IPS-NIHi7 (cell line): ENCODE data around the gene TIMD4.
A peak's percentile ranks its signal among the peaks of the same experiment; 100 is the strongest.

Source experiments
- DNase-seq: peaks from one replicate; pipeline ENCODE4 v3.0.0; 2012; ENCODE audit warnings: mixed read lengths; ENCODE audit errors: extremely low spot score

Gene TIMD4

GRCh38 chr5:156922207-156922792 is 40.7 kb downstream of the TIMD4 start:
- no peak for DNase-seq

GRCh38 chr5:156920861-156921431 is 42.1 kb downstream of the TIMD4 start:
- no peak for DNase-seq

GRCh38 chr5:156920042-156920860 is 42.8 kb downstream of the TIMD4 start:
- no peak for DNase-seq

GRCh38 chr5:156918311-156918845 is 44.6 kb downstream of the TIMD4 start:
- DNase-seq: no peak

GRCh38 chr5:156914371-156914737 is 48.7 kb downstream of the TIMD4 start:
- DNase-seq: no peak

GRCh38 chr5:156913719-156914370 is 49.2 kb downstream of the TIMD4 start:
- DNase-seq: peak; percentile 68

- DNase-seq: no peak
Measured at GRCh38 chr5:156913355-156913718, 49.7 kb downstream of the TIMD4 start.

GRCh38 chr5:156912869-156913268 is 50.2 kb downstream of the TIMD4 start:
- no peak for DNase-seq

GRCh38 chr5:156909180-156909579 is 53.8 kb downstream of the TIMD4 start:
- DNase-seq: no peak

GRCh38 chr5:156907667-156908066 is 55.4 kb downstream of the TIMD4 start:
- DNase-seq: no peak

GRCh38 chr5:156906807-156907206 is 56.2 kb downstream of the TIMD4 start:
- DNase-seq: no peak

GRCh38 chr5:156896546-156896945 is 66.5 kb downstream of the TIMD4 start:
- peak; percentile 27 for DNase-seq

- DNase-seq: no peak
Measured at GRCh38 chr5:156893517-156893916, 69.5 kb downstream of the TIMD4 start.

- DNase-seq: no peak
Measured at GRCh38 chr5:156892864-156893263, 70.2 kb downstream of the TIMD4 start.

GRCh38 chr5:156892223-156892622 is 70.8 kb downstream of the TIMD4 start:
- peak; percentile 42 for DNase-seq

- no peak for DNase-seq
Measured at GRCh38 chr5:156888520-156888919, 74.5 kb downstream of the TIMD4 start.

- no peak for DNase-seq
Measured at GRCh38 chr5:156883316-156883875, 79.6 kb downstream of the TIMD4 start.

- no peak for DNase-seq
Measured at GRCh38 chr5:156879665-156880285, 83.3 kb downstream of the TIMD4 start.

- no peak for DNase-seq
Measured at GRCh38 chr5:156871212-156871611, 91.8 kb downstream of the TIMD4 start.

GRCh38 chr5:156870498-156870839 is 92.6 kb downstream of the TIMD4 start:
- DNase-seq: no peak
